HUDEP-2 (cell line): Measurements from ENCODE around the gene BTRC.

Experiments
- DNase-seq, 76 experiments: peaks; one replicate each; lab custom pipeline; 2025; ENCODE audit not compliant: unreplicated experiment in 76 of 76; lab: John Stamatoyannopoulos, UW

The BTRC gene

DNA sequence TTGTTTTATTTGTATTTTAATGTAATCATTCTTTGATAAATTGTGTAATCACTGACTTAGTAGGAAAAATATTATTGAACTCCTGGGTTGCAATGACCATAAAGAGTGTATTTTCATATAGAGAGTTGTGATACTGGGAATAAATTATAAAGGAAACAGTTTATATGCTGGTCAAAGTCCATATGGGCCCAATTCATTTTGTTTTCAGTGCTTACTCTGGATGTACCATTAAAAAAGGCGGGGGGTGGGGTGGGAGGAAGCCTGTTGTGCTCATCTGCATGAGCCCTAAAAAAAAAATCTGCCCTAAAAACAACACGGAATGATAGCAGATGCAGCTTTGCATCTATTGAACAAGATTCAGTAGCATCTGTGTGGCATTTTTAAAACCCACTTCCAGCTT lies 114.2 kb downstream of the BTRC start:
- DNase-seq, result no peak

DNA sequence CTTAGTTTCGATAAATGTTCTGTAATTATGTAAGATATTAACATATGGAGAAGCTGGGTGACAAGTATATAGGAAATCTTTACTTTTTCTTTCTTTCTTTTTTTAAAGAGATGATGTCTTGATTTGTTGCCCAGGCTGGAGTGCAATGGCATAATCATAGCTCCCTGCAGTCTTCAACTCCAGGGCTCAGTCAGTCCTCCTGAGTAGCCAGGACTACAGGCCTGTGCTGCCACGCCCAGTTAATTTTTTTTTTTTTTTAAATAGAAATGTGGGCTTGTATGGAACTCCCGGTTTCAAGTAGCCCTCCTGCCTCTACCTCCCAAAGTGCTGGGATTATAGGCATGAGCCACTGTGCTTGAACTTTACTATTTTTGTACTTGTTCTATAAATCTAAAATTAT lies 122.4 kb downstream of the BTRC start:
- DNase-seq, result no peak

DNA sequence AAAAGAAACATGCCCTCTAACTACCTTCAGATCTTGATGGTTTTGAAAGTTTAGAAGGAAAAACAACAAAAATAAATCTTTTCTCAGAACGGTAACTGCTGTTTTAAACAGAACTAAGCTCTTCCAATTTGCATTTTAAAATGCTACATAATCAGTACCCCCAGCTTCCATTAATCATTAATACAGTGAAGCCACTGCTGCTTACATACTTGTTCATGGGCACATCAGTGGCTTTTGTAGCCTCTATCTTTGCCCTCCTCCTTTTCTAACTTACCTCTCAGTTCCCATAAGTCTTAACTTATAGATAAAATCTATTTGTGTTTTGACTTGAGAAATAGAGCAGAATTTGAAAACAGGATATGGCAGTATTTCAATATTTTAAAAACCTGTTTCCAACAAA lies 125.0 kb downstream of the BTRC start:
- no peak for DNase-seq

DNA sequence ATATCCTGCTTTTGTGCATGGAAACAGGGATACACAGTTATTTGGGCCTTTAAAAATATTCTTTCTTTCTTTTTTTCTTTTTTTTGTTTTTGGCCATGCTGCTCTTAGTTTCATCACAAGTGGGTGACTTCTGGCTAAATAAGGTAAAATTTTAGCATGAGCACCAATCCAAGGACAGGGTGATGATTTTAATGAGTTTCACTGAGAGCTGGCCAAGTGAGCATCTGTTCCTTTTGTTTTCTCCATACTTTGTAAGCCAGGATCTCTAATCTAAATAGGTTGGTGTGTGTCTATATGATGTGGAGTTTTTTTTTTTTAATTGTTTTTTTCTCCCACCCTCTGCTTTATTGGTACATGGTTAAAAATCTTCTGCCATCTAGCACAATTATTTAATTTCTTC lies 127.3 kb downstream of the BTRC start:
- DNase-seq, result no peak

DNA sequence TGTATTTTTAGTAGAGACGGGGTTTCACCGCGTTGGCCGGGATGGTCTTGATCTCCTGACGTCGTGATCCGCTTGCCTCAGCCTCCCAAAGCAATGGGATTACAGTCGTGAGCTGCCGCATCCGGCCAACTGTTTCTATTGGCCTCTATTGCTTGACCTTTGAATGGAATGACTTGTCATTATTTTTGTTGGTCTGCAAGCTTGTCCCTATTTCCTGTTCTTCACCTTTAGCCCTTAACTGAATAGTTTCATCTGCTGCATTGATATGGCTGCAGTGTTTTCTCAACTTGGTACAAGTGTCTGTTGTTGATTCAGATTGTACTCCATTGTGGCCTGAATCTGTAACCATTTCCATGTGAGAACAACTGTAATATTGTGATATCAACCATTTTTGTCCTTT lies 128.6 kb downstream of the BTRC start:
- no peak for DNase-seq

DNA sequence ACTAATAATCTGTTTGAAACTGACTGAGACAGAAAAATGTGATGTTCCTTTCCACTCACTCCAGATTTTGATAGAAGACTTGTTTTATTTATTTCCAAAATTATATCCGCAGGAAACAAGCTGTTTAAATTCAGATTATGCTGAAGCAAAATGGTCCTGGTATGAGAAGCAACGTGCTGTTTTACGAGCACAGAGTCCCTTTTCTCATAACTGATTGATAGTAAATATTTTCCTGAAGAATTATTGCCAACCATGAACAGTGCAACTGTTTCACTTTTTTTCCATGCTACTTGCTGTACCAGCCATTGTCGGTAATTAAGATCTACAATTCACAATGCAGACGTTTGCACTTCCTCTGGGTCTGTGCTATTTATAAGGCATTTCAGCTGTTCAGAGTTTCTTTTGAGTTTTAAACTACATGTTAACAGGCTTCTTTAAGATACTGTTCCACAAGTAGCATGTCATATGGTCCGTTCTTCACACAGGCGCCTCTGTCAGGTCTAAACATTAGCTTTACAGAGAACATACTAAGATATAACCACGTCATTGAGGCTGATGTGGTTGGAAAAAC lies 130.3 kb downstream of the BTRC start:
- no peak for DNase-seq

DNA sequence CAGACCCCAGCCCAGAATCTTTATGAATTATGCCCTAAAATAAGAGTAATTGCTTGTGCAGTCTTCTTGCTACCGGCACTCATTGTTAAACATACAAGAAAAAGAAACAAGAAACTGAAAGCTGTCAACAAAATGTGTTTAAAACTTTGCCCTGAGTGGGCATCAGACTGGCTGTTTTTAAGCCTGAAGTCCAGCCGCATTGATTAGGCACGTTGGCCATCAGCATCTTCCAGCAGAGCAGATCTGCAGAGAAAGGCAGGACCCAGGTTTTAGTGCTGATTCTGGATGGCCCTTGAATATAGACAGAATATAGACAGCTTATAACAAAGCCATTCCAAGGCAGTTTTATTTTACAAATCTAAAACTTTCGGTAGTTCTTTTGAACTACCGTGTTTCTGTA lies 131.2 kb downstream of the BTRC start:
- DNase-seq, result no peak

DNA sequence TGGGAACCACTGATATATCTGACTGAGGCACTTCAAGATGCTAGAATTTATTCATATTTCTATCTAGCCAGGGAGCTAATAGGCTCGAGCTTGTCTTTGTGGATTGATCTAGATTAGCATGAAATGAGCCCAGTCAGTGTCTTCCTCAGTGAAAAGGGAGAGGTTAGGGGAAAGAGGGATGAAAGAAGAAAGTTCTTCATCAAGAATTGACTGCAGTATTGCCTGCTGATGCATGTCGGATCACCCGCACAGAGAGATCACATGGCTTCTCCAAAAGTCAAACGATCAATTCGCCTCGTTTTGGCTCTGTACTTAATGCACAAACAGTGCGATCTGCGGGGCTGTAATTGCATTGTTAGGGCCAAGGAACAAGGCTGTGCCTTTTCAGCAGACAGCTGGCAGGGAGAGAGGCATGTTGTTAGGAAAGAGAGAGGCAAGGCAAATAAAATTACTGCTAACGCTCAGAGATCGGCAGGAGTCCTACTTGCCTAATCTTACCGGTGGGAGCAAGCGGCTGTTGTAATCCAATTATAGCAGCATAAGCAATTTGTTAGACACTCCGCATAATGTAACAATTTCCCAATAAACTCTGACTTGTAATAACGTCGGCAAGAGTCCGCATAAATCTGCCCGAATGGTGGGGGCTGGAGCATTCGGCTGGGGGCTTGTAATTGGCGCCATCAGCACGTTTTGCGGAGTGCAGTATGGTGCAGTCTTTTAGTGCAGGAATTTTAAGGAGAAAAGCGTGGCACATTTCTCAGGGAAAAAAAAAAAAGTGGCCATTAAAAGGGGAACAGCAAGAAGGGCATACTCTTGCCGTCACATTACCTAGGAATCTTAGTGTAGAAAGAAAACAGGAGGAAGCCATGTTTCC lies 132.0 kb downstream of the BTRC start:
- DNase-seq, result no peak

DNA sequence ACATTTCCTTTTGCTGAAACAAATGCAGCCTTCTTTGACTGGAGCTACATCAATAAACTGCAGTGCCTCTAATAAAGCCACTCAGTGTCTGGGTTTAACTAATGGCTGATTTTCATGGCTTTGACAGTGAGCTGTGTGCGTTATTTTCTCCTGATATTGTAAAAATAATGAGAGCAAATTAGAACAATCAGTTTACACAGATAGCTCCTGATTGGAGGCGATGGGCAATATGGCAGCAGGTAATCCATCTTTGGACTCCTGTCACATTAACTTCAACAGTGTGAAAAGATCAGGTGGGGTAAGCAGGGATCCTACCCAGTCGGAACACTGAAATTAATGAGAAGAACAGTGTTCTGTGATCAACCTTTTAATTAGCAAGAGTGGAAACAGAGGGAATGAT lies 133.4 kb downstream of the BTRC start:
- no peak for DNase-seq

DNA sequence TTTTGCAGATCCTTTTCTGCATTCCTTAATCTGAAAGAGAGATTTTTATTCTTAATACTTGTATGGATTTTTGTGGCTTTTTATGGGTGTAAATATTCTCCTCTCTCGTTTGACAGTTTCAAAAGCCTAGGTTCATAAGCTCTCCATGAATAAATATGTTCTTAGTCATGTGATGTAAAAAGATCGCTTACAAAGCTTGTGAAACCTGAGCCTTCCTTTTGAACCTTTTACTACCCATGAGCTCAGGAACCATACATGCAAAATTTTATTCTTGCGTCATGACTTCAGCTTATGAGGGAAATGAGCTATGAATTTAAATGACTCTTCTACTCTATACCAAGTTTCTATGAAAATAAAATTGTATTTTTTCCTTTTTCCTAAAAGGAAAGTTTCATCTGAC lies 135.4 kb downstream of the BTRC start:
- DNase-seq, result no peak

DNA sequence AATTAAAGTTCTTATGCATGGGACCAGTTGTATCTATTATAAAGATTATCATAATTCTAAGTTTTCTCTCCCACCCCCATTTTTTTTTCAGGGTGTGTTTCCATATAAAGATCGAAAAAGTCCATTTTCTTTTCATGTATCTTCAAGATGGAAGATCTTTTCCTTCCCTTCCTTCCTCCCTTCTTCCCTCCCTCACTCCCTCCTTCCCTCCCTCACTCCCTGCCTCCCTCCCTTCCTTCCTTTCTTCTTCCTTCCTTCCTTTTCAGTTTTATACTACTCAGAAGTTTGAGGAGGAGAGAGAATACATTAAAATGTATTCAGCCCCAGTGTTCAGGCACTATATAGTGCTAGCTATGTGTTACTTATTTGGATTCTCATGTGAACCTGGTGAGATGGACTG lies 136.1 kb downstream of the BTRC start:
- no peak for DNase-seq

DNA sequence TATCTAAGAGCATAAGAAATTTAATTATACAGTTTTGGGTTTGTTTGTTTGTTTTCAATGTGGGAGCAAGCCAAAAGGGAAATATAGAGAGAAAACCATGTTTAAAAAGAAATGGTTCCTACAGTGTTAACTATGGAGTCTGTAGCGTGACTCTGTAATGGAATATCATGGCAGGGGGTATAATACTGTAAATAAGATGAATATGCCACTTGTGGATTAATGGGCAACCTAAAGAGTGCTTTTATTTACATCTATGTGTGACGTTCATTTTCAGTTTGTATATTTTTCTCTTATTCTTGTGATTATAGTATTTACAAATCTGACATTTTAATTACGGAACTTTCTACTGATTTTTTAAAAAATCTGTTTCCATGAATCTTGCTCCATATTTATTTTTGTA lies 138.2 kb downstream of the BTRC start:
- no peak for DNase-seq

DNA sequence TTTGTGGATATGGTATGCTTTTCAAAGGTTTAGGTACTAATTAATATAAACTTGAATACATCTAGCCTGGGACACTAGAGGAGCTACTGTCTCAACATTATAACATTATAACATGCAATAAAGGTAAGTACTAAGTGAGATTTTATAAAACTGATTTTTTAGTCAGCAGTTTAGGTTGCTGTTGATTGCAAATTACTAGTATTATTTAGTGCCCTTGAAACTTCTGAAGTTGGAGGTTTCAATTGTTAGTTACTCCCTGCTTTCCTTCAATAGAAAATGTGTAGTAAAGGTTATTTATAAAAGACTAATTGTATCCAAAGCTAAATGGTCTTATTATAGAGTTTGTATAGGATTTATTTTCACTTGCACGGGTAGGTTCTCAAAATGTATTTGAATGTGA lies 138.8 kb downstream of the BTRC start:
- DNase-seq, result no peak

DNA sequence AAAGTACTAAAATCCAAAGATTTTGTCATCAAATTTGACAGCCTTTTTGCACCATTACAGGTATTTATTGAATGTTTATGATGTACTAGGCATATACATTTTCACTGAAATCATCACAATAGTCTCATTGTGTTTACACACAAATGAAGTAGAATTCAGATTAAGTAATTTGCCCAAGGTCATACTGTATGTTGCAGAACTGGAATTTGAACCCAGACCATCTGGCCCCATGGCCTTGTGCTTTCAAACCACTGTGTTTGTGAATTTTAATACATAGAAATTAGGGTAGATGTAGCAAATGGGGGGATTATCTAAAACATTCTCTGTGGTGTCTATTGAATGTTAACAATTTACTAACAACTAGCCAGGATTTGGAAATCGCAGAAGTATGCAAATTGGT lies 139.3 kb downstream of the BTRC start:
- no peak for DNase-seq

DNA sequence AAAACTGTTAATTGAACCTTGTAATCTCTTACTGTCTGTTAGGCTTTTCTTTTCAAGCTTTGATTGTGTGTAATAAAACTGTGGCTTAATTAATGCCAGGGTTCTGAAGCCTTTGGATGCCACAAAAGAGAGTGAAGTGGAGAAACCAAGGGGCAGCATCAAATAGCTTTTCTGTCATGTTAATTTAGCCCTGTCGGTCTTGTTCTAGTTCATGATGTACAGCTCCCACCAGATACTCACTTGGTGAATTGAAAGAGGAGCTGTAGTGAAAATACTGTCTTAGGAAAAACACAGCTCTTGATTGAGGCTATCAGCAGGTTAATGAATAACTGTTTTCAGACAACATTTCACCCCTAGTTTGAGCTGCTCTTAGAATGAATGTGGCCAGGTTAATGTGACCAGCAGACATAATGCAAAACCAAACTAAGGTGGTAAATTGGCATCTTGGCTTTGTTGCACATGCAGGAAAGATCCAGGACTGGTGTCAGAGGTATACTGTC lies 139.9 kb downstream of the BTRC start:
- DNase-seq, result no peak

DNA sequence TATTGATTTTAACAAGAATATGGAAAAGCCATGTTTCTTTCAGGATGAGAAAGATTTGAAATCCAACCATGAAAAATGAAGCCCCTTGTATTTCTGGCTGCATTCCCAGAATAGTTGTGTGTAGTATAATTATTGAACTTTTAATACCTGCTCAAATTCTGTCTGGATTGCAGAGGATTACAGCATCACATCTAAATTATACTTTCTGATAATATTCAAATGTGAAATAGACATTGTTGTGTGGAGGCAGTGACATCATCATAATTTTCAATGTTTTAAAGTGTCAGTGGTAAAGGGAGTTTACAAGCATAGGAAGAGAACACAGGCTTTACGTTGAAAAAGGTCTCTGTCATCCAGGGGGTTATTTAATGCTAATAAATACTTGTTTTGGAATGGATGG lies 140.7 kb downstream of the BTRC start:
- DNase-seq, result no peak

DNA sequence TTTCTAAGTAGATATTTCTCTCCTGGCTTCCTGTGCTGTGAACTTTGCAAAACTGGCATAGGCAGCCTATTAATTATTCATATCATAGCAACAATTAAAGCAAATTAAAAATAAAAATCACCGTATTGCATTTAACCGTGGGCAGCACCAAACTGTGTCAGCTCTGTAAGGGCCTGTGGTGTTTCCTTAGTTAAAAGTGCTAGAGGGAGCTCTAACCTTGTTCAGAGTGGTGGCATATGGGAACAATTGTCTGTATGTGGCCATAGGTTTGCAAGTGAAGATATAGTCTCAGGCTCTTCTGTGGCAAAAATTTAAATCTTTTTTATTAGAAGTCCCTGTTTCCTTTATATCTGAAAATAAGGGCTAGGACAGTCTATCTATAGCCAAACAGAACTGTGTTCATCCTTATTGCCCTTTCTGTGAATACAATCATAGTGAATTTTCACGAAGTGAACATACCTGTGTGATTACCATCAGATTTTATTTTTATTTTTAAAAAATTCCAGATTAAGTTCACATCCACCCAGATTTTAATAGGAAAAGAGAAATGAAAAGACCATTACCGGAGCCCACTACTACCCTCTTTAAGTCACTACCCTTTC lies 141.5 kb downstream of the BTRC start:
- peak in 24 of 76 experiments; percentile 2 to 50 (median 24) for DNase-seq

DNA sequence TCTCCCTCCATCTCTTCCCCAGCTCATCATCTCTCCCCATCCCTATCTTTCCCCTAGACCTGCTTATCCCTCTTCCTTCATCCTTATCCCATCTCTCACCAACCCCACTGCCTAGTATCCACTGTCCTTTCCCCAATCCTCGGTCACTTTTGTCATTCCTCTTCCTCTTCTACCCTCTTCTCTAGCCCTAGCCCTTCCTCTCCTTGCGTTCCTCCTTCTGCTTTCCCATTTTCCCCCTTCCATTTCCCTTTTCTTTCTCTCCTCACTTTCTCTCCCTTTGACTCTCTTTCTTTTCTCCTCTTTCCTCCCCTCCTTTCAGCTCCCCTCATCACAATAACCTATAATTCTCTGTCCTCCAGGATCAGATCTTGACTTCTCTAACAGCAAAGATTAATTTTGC lies 150.5 kb downstream of the BTRC start:
- no peak for DNase-seq

DNA sequence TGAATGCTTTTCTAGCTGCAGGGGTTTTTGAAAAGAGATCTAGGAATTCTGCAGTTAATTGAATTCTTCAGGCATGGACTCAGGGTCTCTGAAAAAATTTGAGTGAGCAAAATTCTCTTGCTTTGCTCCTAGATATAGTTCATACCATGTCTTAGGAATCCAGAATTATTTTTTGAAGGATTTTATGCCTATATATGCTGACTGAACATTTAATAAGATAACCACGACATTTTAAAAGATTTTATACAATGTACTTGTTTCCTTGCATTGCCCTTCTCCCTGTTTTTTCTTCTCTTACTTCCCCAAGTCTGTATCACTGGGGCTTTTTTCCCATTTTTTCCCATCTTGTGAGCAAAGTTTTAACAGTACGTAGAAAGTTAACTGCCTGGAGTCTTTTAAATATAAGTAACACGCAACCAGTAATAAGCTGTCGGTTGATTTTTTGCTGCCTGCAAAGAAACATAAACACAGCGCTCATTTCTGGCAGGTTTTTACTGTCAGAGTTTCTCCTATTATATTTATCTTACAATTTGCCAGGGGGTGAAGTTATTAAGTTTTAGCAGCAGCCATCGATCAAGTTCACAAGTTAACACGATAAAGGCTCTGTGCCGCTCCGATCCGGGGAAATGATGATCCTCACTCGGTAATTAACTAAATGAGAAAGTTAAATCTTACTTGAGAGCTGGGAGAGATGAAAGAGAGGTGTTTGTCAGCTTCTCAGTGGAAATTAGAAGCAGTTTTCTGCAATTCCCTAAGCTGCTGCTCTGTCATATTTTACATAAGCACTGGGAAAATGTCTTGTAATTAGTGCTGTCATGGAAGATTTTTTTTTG lies 153.1 kb downstream of the BTRC start:
- DNase-seq, result no peak

DNA sequence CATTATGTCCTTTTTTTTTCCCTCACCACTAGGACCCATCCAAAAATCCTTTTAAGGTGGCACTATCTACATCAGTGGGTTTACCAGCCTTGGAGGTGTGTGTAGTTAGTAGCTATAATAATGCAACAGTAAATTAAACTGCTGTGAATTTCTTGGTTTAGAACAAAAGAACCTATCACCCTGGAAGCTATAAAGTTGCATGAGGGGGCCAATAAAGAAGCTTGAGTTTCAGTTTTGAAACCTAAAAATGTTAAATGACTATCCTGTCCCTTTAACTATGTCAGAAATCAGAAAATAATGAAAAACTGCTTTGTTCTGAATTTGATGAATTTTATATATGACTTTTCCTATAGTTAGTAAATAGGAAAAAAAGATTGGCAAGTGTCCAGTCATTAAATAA lies 153.9 kb downstream of the BTRC start:
- DNase-seq, result no peak

DNA sequence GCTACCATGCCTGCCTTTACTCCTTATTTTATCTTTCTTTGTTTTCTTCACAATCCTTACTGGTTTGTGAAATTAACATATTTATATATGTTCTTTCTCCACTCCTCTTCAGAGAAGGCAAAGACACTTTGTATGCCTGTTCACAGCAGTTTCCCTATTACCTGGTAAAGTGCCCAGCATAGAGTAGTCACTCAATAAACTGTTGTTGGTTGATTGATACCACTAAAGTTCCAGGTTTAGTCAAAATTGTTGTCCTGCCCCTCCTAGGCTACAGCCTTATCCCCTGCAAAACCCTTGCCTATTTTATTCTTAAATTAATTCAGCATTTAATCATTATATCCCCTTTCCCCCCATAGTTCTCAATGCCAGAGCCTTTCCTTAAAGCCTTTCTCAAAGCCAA lies 158.0 kb downstream of the BTRC start:
- no peak for DNase-seq
